Measurements from ENCODE around the gene GPD1L. TPM values are rescaled to one million over a fixed set of nuclear protein-coding genes. Genes with fewer than 3 reads are reported as not detected.
"Not testable (repeated sequence)": the region's sequence is repeated elsewhere in the genome, so short reads cannot be mapped to it uniquely, and the experiment has no call there.

Gene GPD1L
- polyA plus RNA-seq, 3 donors: 15.0 to 20.2 (median 17.0) TPM

DNA sequence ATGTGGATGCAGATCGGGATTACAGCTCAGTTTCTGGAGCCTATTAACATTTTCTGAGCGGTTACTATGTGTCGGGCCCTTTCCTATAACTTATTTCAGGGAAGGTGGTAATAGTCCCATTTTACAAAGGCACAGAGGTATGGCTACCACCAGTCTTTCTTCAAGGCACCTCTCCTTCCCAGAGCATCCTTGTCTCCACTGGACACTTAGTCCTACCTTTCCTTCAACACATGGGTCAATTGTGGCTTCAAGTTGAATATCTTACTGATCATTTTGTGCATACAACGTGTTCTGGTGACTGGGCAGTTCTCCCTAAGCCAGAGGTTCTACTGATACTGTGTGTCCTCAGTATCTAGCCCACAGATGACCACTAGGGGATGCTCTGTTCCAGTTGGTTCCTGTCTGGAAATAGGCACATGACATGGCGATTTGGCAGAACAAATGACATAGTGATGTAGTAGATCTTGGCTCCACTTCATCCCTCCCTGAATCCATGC, 71.3 kb downstream of the GPD1L start:
- DNase-seq: no peak

DNA sequence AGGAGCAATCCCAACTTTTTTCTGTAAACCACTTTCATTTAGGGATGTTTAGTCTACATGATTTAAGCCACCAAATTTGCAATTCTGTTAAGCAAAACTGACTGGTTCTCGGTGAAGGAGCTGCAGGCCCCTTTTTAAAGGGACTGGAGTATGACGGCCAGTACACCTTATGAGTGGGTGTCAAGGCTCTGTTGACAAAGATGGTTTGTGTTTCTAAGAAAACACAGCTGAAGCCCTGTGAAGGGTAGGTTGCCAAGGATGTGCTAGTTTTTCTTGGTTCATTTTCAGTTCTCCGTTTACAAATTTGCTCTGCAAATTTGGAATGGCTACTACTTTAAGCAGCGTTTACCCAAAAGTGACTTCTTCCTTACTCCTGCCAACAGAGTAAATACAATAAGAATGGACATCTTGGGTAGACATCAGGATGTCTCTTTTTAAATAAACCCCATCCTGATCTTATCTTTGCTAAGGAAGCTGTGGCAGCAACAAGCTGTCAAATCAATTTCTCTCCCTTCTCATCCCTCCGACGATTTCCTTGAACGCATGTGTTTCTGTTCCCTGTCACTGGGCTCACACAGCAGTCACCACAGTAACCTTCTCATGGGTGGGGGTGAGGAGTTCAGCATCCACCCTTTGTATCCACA, 73.8 kb downstream of the GPD1L start:
- DNase-seq: no peak

DNA sequence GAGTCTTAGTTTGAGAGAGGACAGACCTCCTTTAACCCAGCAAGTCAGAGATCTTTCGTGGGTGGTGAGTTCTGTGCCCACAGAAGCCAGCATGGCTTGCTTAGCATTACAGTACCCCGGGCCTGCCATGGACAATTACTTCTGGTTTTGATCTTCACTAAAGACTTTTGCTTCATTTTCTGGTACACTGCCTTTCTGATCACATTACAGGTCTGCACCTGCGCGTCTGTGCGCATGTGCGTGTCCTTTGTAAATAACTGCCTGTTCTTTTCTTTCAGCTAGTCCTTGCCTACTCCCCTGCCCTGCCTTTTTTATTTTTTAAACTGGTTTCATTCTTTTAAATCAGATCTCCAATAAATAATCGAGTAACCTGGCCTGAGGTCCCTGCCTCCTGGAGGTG, 74.9 kb downstream of the GPD1L start:
- peak; percentile 73 for DNase-seq

DNA sequence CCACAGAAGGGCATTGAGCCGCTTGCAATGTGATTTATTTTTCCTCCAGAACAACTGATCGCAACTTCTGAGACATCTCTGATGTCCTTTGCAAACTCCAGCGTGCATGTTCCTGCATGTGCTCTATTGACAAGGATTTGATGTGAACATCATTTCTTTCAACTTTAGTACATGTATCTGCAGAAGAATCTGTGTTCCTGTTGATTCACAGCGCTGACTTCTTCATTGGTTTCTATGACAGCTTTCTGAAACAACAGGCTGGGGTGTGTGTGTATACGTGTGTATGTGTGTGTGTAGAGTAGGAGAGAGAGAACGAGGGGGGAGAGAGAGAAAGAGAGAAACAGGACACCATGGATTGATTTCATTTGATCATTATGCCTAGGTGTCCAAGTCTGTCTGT, 75.4 kb downstream of the GPD1L start:
- no peak for DNase-seq

DNA sequence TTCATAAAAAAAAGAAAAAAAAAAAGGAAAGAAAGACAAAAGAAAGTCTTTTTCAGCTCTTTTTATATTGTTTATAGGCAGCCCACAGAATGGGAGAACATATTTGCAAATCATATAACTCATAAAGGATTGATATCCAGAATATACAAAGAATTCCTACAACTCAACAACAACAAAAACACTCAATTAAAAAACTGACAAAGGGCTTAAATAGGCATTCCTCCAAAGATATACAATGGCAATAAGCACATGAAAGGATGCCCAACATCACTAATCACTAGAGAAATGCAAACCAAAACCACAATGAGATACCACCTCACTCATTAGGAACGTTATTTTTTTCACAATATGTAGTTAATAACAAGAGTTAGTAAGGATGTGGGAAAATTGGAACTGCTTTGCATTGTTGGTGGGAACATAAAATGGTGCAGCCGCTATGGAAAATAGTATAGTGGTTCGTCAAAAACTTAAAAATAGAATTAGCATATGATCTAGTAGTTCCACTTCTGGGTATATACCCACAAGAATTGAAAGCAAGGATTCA, 77.8 kb downstream of the GPD1L start:
- DNase-seq: no peak

DNA sequence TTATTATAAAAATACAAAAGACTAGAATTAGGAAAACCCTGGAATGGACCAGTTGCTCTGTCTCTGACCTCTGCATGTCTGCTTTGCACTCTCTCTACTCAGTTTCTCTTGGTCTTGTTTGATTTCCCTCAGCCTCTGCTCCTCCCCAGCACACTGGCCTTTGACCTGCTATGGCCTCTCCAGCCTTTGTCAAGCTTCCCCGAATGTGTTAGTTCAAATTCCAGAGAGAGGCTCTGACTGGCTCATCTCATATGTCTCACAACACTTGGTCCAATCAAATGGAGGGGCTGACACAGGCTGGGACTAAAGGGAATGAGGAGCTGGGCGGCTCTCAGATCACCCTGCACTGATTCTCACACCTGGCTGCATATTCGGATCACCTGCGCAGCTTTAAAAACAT, 79.7 kb downstream of the GPD1L start:
- no peak for DNase-seq

DNA sequence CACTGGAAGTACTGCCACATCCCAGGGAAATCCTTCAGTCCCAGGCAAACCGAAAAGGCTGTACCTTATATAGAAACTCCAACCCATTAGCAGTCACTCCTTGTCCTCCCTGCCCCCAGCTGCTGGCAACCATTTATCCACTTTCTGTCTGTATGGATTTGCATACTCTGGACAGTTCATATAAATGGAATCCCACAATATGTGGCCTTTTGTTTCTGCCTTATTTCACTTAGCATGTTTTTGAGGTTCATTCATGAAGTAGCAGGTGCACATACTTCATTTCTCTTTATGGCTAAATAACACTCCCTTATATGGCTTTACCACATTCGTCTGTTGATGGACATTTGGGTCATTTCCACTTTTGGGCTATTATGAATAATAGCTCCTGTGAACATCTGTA, 80.5 kb downstream of the GPD1L start:
- DNase-seq: no peak

DNA sequence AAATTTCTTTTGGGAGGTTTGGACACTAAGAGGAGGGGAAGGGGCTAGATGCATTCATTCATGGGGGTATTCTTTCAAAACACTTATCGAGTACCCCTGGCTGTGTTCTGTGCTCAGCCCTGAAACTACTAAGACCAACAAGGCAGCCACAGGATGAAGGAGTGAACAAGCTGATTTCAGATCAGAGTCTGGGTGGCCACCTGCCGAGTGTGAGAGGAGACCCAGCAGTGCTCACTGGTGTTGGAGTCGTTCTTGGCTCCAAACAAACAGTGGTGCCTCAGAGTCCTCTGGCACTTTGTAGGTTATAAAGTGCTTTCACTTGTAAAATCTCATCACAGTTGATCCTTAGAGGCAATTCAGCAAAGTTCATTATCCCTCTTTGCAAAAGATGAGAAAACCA, 83.3 kb downstream of the GPD1L start:
- no peak for DNase-seq

DNA sequence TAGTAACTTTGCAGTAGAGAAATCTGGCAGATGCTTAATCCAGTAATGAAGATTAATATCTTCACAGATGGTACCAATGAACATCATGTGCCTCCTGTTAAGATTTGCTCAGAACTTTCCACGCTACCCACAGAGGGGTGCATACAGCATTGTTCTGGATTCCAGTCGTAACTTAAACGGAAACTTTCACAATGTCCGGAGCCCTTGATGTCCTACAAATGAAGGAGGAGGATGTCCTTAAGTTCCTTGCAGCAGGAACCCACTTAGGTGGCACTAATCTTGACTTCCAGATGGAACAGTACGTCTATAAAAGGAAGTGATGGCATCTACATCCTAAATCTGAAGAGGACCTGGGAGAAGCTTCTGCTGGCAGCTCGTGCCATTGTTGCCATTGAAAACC, 84.1 kb downstream of the GPD1L start:
- DNase-seq: not testable (repeated sequence)

DNA sequence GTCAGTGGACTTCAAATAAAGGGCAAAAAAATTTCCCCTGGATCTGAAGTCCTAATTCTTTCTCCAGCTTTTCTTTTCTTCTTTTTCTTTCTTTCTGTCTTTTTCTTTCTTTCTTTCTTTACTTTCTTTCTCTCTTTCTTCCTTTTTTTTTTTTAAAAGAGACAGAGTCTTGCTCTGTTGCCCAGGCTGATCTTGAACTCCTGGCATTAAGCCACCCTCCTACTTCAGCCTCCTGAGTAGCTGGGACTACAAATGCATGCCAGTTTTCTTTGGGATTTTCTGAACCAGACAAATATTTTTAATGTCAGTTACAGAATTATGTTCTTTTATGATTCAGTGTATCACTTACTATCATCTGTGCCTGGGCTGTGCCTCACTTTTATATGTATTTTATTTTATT, 86.7 kb downstream of the GPD1L start:
- no peak for DNase-seq

DNA sequence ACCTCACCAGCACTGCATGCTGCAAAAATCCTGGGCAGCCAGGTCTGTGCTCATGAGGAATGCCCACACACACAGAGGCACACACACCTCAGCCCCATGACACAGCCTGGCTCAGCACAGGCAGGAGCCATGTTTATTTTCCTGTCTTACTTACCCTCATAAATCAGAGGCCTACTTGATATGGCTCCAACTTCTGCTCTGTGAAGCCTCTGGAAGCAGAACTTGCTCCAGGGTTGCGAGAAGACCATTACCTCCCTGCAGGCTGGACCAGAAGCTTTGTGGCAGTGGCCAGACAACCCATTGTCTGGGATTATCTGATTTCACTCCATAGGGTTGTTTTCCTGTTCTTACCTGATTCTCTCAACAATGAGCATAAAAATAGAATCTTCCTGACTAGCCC, 88.2 kb downstream of the GPD1L start:
- DNase-seq: no peak

DNA sequence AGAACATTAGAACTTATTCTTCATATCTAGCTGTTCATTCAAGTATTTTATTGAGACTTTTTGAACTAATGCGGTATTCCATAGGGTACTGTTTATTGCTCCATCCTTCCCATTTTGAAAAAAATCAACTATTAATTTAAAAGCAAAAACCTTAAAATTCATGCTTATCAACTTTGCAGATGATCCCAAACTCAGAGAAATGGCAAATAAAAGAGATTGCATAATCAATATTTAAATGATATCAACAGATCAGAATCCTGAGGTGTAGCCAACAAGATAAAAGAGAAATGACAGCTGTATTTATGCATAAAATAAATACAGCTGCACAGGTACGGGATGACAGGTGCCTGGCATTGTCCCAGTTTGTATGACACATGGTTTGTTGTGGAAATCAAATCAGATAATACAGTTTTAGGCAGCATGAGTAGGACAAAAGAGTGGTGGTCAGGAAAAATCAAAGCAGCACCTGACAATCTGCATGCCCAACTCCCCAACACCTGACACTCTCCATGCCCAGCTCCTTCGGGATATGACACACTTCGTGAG, 89.6 kb downstream of the GPD1L start:
- no peak for DNase-seq

DNA sequence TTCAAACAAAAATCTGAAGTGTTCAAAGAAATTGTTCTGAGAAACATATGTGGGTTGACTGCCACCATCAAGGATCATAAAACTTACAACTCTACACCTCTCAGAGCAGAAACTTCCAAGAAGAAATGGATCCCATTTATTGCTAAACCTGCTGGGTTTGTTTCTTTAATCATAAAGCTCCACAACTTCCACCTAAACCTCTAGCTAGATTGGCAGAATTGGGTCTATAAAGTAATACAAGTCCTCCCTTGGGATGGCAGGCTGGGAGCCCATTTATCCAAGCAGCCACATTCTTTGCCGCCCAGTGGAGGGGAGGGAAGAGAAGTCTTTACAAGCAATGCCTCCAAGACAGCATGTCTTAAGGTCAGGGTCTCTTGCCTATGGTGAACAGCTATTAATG, 91.6 kb downstream of the GPD1L start:
- DNase-seq: no peak

DNA sequence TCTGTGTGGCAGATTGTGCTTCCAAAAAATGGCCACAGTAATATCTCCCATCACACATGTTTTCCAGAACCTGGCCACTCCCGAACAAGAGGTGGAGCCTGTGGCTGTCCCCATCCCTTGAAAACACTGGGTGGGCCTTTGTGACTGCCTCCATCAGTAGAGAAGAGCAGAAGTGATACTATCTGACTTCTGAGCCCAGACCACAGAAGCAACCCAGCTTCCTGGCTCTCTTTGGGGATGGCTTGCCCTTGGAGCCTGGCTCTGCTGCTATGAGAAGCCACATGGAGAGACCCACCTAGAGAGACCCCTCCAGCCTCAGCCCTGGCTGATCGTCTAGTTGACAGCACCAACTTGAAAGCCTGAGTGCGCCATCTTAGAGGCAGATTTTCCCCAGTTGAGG, 92.3 kb downstream of the GPD1L start:
- no peak for DNase-seq

DNA sequence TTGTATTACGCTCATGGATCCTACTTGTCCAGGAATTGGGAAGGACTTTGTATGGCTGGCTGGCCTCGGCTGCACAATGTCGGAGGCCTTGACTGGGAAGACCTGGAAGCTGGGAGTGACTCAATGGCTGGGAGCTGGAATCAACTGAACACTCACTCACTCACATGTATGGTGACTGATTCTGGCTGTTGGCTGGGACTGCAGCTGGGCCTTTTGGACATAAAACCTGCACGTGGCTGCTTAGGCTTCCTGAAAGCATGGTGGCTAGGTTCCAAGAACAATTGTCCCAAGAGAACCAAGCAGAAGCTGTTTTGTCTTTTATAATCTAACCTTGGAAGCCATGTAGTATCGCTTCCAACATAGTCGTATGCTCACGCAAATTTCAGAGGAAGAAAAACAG, 94.1 kb downstream of the GPD1L start:
- DNase-seq: no peak

DNA sequence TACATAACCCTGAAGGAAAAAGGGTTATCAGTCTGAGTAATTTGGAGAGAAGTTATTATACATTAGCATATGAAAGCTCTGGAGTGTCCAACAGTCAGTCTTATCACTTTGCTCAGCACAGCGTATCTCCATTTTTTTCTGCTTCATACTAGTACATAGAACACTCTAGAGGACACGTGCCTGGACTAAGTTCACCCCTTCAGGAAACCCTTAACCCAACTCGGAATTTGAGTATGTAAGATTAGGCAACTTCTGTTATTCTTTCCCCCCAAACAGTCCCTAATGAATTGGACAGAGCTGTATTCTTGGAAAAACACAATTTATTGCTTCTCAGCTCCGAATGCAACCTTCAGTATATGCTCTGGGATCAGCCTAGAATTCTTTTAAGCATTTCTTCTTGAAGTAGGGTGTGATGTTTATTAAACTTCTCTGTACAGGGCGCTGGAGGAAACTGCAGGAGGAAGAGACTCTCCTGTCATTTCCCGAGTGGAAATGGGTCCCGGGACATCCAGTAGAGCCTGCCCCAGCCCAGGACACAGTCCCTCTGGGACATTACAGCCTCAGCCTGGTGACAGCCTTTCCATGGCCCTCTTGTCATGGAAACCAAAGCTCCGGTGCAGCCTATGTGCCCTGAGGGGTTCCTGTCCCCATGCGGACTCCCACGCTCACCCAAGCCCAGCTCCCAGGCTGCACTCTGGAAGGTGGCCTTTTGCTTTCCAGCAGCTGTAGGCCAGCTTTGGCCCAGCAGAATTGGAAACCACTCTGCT, 94.8 kb downstream of the GPD1L start:
- no peak for DNase-seq

DNA sequence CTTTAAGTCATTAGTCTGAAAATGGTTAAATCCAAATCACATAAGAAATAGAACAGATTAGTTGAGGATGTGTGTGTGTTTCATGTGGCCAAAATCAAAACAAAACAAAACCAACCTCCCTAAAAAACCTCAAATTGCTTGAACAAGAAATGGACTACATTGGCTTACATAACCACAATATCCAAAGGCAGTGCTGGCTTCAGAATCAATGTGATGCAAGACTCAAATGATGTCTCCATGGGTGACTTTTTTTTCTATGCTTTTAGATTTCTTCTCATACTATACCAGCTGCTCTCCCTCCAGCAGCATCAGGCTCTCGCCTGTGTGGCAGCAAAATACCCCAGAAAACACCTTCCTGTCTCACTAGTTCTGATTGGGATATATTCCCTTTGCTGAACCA, 96.1 kb downstream of the GPD1L start:
- no peak for DNase-seq

DNA sequence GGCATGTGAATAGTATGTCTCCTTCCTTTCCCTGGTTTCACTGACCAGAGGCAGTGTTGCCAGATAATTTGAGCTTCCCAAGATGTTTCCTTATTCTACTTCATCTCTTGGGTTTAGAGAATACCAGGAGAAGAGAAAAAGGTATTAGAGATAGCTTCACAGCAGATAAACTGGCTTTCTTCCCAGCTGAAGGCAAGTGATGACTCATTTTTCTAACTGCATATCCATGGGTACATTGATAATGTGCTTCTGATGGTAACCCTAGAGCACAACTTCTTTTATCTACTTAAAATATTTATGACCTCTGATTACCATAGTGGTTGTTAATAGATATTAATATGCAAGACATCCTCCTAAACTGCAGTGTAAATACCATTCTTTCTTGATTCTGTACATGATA, 97.4 kb downstream of the GPD1L start:
- no peak for DNase-seq

DNA sequence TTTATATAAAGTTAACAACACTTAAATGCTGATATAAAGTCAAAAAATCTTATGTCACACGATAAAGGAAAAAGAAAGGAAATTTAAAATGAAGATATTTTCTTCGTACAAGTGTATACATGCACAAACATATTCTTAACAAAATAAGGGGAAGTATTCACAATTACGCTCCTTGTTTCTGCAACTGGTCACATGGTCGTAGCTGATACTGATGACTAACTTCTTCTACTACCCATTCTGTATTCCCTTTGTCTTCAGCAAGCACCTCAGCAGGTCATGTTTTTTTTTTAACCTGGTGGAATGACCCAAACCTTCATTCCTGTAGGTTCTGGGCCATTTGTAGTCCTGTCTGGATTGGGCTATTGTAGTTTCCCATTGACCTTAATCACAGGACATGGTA, 102.0 kb downstream of the GPD1L start:
- no peak for DNase-seq

DNA sequence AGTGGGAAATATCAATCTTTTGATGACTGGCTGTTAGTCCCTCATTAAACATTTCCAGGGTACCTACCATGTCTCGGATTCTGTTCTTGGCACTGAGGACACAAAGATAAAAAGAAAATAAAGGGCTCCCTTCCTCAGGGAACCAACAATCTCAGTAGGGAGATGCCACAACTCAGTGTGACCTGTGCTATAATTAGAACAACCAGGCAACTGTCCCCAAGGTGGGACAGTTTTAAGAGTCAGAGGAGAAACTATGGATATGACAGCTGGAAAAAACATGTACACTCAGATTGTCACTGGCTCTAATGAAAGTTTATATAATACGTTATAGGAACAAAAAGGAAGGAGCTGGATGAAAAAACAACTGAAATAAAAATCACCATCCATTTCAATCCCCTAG, 108.8 kb downstream of the GPD1L start:
- no peak for DNase-seq

DNA sequence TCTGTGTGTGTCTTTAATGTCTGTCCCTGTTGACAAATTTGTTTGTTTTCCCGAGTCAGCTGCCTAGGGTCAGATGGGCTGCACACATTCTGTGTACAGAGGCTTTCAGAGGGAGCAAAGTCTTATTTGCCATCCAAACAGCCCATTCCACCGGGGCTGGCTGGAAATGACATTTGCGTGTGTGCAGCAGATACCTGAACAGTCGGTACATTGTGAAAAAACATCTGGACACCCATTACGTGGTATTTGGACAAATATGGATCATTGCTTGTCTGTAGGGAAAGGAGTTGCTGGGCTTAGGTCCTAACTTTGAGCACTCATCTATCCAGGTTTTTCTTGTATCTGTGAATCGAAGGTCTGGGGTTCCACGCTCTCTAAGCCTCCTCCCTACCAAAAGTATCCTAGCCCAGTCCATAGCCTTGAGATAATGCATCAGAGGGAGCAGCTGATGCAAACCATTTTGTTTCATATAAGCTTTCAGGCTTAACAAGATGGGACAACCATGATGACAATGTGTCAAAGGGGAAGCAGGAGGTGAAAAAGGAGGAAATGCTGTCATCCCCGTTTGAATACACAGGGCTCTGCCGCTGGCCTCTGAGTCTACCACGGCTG, 109.9 kb downstream of the GPD1L start:
- DNase-seq: no peak

DNA sequence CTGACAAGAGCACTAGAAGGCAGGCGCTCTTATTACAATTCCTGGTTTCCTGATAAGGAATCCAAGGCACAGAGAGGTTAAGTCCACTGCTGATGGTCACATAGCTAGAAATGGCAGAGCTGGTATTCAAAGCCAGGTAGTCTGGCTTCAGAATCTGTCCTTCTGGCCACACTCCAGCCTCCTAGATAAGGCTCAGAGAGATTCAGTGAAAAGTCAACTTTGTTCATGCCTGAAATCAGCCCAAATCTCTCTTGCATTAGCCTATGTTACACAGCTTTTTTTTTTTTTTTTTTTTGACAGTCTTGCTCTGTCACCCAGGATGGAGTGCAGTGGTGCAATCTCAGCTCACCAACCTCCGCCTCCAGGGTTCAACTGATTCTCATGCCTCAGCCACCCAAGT, 110.9 kb downstream of the GPD1L start:
- no peak for DNase-seq
